Tibial artery (tissue), 4 donors: Measurements from ENCODE around the gene FBH1.

Experiments
- DNase-seq, 2 donors: peaks; one replicate each; pipeline ENCODE4 v3.0.0-alpha.2; 2019
- H3K27ac ChIP-seq, 2 donors: fragments of 200-600 bp; sonication (generic) in 1 of 2; 1 replicate in 1 of 2; 2 replicates in 1 of 2; pipeline ENCODE4 v1.5.1; 2018 to 2019; ENCODE audit warnings: mild to moderate bottlenecking in 1 of 2
- H3K27me3 ChIP-seq, 2 donors: fragments of 200-600 bp; sonication (generic) in 1 of 2; one replicate each; pipeline versions ENCODE4 v1.5.1 to v1.6.0; 2016 to 2019
- H3K36me3 ChIP-seq, 3 donors: fragments of 200-600 bp; sonication (generic) in 2 of 3; one replicate each; pipeline ENCODE4 v1.5.1; 2016 to 2019; ENCODE audit warnings: mild to moderate bottlenecking in 2 of 3
- H3K4me1 ChIP-seq, 4 donors: fragments of 200-600 bp; sonication (generic) in 2 of 4; 1 replicate in 3 of 4; 2 replicates in 1 of 4; pipeline ENCODE4 v1.5.1; 2016 to 2019
- H3K4me3 ChIP-seq, 2 donors: fragments of 200-600 bp; sonication (generic) in 1 of 2; 1 replicate in 1 of 2; 2 replicates in 1 of 2; pipeline ENCODE4 v1.5.1; 2018 to 2019; ENCODE audit warnings: mild to moderate bottlenecking in 2 of 2
- H3K9me3 ChIP-seq, 3 donors: fragments of 200-600 bp; sonication (generic) in 1 of 3; one replicate each; pipeline ENCODE4 v1.5.1; 2016 to 2019
- intact Hi-C: fragments of 100-400 bp; cut with DNase I; formaldehyde crosslinking; loops from one replicate; pipeline ENCODE4 v1.15.0; 2023; ENCODE audit warnings: low total_unique reads
- TF ChIP-seq, protein P1 (sequence below), 2 experiments: fragments of 200-600 bp in 1 of 2; fragments of 450-650 bp in 1 of 2; IDR thresholded peaks; one replicate each; pipeline ENCODE4 v1.5.1; 2017 to 2019; ENCODE audit warnings: antibody characterized with exemption in 2 of 2, mild to moderate bottlenecking in 1 of 2, moderate library complexity in 1 of 2

Gene FBH1

DNA sequence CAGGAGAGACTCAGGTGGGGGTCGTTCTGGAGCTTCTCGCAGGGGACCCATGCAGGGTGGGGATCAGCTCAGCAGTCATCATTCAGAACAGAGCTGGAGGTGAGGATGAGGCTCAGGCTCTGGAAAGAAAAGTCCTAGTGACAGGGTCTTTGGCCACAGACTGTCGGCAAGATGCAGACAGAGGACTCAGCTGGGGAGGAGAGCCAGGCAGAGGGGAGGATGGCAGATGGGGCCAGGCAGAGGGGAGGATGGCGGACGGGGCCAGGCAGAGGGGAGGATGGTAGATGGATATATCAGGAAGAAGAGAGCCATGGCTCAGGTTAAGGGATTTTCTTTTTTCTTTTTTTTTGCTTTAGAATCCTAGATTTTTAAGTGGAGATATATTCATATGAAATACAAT, 95.0 kb downstream of the FBH1 start:
- TF ChIP-seq, protein P1, sequence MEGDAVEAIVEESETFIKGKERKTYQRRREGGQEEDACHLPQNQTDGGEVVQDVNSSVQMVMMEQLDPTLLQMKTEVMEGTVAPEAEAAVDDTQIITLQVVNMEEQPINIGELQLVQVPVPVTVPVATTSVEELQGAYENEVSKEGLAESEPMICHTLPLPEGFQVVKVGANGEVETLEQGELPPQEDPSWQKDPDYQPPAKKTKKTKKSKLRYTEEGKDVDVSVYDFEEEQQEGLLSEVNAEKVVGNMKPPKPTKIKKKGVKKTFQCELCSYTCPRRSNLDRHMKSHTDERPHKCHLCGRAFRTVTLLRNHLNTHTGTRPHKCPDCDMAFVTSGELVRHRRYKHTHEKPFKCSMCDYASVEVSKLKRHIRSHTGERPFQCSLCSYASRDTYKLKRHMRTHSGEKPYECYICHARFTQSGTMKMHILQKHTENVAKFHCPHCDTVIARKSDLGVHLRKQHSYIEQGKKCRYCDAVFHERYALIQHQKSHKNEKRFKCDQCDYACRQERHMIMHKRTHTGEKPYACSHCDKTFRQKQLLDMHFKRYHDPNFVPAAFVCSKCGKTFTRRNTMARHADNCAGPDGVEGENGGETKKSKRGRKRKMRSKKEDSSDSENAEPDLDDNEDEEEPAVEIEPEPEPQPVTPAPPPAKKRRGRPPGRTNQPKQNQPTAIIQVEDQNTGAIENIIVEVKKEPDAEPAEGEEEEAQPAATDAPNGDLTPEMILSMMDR (IDR thresholded peaks at IDR 0.05), result no peak

More for the DNA sequence above, 95.0 kb downstream of the FBH1 start:
- Histone ChIP-seq H3K4me3 (no peak overlapping the region), H3K4me1 (no peaks in the 10 kb centered on the region), H3K36me3 (no peaks in the 10 kb centered on the region), H3K27me3 (no peaks in the 10 kb centered on the region), H3K27ac (no peak overlapping the region), H3K9me3 (no peaks in the 10 kb centered on the region)
- intact Hi-C loops, result no loop called here
- DNase-seq, result no peak
